ENCODE results near the gene EMX2. TPM values are rescaled to one million over a fixed set of nuclear protein-coding genes. Genes with fewer than 3 reads are reported as not detected.
"Not testable (repeated sequence)": the region's sequence is repeated elsewhere in the genome, so short reads cannot be mapped to it uniquely, and the experiment has no call there.

The EMX2 gene
- total RNA-seq, 1 donor from 2014 or later = not detected

GRCh38 chr10:117555017-117555416, 12.5 kb downstream of the EMX2 start:
- no peak for DNase-seq (ENCODE audit: extremely low read depth, low read depth, low spot score)

- no peak for DNase-seq (ENCODE audit: extremely low read depth, low read depth, low spot score)
These were observed 13.3 kb downstream of the EMX2 start for GRCh38 chr10:117555863-117556262.

- no peak for DNase-seq (ENCODE audit: extremely low read depth, low read depth, low spot score)
These were observed 13.8 kb downstream of the EMX2 start for GRCh38 chr10:117556356-117556755.

- DNase-seq (ENCODE audit: extremely low read depth, low read depth, low spot score) = no peak
These were observed 17.2 kb downstream of the EMX2 start for GRCh38 chr10:117559712-117560111.

DNA sequence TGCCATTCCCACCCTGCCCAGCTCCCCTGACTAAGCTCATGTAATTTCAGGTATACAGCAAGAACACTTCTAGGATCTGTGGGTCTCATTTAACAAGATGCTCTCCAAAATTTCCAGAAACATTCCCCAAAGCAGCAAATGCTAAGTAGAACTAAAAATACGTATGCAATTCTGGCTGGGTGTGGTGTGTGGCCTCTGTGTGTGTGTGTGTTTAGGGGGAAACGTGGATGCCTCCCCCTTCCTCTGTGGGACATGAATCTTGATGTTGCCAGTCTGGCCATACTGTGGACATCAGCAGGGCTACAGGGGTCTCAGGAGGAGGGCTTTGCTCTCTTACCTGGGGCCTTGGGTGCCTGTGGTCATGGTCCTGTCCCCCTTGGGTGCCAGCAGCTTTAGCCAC, 18.4 kb downstream of the EMX2 start:
- no peak for DNase-seq (ENCODE audit: extremely low read depth, low read depth, low spot score)

DNA sequence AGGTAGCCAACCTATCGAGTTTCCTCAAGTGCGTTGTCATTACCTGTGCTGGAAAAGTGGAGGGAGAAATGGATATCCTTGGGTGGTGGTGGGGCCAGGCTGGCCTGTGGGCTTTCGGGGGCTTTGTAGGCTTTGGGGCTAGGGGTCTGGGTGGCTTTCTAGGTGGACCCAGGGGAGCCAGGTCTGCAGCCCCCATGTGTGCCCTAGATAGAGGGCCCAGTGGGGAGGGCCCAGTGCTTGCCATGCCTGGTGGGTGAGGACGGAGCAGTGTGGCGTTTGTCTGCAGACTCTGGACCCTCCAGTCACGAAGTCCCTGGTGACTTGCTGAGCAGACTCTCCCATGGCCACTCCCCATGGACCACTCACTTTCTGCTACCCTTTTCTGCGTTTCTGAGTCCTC, 19.7 kb downstream of the EMX2 start:
- DNase-seq (ENCODE audit: extremely low read depth, low read depth, low spot score) = no peak

DNA sequence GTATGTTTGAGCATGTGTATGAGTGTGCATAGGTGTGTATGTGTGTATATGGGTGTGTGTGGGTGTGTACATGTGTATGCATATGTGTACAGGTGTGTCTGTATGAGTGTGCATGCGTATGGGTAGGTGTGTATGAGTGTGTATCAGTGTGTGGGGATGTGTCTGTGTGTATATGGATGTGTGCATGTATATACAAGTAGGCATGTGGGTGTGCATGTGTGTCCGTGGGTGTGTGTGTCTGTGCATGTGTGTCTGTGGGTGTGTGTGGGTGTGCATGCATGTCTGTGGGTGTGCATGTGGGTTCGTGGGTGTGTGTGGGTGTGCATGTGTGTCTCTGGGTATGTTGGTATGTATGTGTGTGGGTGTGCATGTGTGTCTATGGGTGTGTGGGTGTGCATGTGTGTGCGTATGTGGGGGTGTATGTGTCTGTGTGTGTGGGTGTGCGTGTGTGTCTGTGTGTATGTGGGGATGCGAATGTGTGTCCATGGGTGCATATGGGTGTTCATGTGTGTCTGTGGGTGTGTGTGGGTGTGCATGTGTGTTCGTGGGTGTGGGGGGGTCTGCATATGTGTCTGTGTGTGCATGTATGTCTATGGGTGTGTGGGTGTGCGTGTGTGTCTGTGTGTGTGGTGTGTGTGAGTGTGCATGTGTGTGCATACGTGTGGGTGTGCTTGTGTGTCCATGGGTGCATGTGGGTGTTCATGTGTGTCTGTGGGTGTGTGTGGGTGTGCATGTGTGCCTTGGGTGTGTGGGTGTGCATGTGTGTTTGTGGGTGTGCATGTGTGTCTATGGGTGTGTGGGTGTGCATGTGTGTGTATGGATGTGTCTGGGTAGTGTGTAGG, 20.6 kb downstream of the EMX2 start:
- no peak for DNase-seq (ENCODE audit: extremely low read depth, low read depth, low spot score)

GRCh38 chr10:117563780-117564179, 21.2 kb downstream of the EMX2 start:
- no peak for DNase-seq (ENCODE audit: extremely low read depth, low read depth, low spot score)

DNA sequence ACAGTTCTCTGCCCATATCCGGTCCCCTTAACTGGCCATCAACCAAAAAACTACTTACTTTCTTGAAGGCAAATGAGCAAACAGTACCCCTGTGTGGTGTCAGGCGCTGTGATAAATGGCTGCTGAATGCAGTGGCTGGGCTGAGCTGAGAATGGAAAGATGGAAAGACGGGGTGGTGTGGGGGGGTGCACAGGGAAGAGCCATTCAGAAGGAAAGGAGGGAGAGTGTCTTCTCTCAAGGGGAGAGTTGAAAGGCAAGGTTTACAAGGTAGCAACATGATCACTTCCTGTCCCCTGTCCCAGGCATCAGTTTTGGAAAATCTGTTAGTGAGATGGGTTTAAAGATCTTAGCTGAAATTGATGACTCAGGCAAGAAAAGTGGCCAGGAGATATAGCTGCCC, 22.5 kb downstream of the EMX2 start:
- DNase-seq (ENCODE audit: extremely low read depth, low read depth, low spot score) = no peak

DNA sequence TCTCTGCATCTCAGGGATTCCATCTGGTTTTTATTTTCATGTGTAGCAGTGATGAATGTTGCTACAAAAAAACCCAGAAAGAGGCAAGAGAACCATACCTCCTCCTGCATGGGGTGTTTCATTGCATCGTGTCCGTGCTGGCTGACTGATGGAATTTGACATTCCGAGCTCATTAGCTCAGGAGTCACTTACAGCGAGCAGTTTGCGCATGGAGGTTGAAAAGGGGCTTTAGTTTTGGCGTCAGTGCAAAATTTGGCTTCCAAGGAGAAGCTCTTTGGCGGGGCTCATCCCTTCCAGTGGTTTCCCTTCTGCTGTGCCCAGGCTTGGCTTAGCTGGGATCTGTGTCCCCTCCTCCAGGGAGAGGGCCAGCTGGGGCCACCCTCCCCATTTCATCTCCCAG, 25.8 kb downstream of the EMX2 start:
- no peak for DNase-seq (ENCODE audit: extremely low read depth, low read depth, low spot score)

DNA sequence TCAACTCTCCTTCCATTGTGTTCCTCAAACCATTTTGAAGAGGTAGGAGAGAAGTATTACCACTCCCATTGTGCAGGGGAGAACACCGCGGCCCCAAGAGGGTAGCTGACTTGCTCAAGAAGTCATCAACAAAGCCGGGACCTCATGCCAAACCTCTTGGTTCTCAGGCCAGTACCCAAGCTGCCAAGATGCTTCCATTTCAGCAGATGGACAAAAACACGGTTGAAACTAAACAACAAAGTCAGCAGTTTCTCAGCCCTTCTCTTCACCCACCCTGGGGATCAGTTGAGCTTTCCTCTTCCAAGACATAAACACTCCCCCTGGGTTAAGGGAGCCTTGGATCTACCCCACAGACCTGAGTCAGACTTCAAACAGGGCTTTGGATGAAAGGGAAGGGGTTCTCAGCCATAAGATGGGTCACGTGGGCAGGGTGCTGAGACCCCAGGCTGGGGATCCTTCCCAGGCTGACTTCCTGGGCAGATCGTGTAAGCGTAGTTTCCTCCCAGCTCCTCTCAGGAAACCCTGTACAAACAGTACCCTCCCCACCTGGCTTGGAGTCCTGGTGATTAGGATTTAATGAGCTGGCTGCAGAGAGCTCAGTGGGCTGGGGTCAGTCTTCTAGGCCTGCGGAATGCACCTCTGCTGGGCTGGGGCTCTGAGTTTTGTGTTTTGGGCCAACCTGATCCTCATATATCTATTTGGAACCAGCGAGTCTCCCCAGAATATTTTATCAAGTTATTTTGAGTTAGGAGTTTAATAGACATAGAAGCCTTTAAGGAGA, 27.3 kb downstream of the EMX2 start:
- no peak for DNase-seq (ENCODE audit: extremely low read depth, low read depth, low spot score)

DNA sequence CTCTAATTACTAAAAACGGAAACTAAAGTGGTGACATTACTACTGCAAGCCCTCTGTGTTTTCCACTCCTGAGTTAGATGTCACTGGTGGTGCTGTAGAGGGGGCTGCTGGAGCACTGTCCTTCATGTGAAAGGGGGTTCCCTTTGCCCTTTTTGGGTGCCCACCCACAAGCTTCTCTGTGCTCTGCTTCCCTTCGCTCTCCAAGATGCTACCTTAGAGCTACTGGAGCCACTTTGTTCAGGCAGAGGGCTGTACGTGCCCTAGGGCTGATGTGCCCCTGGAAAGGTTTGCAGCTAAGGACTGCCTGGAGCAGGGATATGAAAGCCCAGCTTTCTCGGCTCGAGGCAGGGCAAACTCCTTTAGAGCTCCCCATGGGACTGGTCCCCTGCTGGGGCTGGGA, 28.3 kb downstream of the EMX2 start:
- DNase-seq (ENCODE audit: extremely low read depth, low read depth, low spot score) = no peak

DNA sequence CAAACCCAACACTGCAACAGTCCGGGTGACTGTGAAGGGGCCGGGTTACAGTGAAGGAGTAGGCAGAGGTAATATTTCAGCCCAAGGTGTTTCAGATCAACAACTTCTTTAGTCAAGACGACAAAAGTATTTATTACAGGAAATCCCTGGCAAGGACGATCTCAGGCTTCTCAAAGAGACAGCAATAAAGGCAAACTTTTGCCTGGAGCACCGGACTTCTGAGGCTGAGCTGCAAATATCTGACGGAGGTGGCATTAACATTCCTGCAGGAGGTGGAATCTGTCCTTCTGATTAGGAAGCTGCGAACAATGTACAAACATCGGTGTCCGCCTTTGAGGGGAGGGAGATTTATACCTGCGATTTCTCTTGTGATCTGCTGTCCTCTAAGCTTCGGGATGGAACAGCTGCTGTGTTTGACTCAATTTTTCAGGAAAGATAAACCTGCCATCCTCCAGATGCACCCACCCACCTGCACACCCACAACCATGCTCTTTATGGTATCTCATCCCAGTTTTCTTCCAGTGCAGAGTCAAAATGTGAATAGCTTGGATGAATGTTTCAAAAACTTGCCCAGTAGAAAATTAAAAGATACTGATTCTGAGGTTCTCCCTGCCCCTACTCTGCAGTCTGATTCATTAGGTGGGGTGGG, 32.1 kb downstream of the EMX2 start:
- DNase-seq (ENCODE audit: extremely low read depth, low read depth, low spot score) = no peak

- DNase-seq (ENCODE audit: extremely low read depth, low read depth, low spot score) = no peak
These were observed 35.9 kb downstream of the EMX2 start for GRCh38 chr10:117578490-117578889.

- DNase-seq (ENCODE audit: extremely low read depth, low read depth, low spot score) = no peak
These were observed 36.5 kb downstream of the EMX2 start for GRCh38 chr10:117578999-117579590.

DNA sequence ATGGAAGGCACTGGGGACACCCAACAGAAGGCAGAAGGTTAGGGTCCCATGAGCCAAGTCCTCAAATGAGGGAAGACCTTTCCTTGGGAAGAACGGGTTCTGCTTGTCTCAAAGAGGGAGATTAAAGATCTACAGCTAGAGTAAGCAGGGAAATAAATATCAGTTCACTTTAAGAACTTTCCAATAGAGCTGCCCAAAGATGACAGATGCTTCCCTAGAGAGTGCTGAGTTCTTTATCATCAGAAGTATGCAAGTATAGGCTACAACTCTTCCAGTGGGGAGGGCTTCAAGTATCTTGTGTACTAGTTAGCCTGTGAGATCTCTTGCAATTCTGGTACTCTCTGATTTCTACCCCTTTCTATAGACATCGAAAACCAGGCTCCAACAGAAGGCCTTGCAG, 39.4 kb downstream of the EMX2 start:
- DNase-seq (ENCODE audit: extremely low read depth, low read depth, low spot score) = no peak

DNA sequence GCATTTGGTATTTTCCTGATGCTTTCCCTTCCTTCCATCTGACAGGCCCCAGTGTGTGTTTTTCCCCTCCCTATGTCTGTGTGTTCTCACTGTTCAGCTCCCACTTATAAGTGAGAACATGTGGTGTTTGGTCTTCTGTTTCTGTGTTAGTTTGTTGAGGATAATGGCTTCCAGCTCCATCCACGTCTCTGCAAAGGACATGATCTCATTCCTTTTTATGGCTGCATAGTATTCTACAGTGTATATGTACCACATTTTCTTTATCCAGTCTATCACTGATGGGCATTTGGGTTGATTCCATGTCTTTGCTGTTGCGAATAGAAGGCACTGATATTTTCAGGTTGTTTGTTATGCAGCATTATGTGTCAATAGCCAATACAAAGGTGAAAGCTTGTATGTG, 42.3 kb downstream of the EMX2 start:
- not testable (repeated sequence) for DNase-seq (ENCODE audit: extremely low read depth, low read depth, low spot score)

DNA sequence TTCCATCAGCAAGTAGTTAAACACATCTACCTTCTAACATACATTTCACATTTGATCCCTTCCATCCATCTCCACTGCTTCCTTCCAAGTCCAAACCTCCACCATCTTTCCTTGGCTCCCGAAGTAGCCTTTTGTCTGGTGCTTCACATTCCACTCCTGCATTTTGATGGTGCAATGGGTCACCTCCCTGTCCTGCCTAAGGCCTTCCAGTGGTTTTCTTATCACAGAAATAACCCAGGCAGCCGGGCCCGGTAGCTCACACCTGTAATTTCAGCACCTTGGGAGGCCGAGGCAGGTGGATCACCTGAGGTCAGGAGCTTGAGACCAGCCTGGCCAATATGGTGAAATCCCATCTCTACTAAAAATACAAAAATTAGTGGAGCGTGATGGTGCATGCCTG, 44.5 kb downstream of the EMX2 start:
- no peak for DNase-seq (ENCODE audit: extremely low read depth, low read depth, low spot score)

DNA sequence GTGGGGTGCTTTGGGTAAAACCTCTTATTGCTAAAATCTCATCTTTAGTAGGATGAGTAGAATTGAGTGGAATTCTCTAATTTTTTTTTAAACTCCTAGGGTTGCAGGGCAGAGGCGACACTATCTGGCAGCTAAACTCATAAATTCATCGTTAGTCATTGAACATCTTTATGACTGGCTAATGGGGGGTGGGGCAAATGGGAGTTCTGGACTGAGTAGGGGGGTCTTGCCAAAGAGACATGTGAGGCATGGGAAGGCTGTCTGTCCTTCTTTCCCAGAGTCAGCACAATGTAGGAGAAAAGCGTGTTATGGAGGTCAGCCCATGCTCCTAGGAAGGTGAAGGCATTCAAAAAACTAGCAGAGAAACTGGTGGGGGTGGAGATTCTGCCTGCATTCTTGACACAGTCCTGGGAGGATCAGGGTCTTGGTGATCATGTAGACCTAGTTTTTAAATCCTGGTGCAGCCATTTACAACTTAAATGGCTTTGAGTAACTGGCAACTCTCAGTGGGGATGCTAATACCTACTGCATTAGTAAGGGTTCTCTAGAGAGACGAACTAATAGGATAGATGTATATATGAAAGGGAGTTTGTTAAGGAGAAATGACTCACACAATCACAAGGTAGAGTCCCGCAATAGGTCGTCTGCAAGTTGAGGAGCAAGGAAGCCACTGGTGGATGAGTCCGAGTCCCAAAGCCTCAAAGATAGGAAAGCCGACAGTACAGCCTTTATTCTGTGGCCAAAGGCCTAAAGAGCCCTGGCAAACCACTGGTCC, 47.7 kb downstream of the EMX2 start:
- no peak for DNase-seq (ENCODE audit: extremely low read depth, low read depth, low spot score)

DNA sequence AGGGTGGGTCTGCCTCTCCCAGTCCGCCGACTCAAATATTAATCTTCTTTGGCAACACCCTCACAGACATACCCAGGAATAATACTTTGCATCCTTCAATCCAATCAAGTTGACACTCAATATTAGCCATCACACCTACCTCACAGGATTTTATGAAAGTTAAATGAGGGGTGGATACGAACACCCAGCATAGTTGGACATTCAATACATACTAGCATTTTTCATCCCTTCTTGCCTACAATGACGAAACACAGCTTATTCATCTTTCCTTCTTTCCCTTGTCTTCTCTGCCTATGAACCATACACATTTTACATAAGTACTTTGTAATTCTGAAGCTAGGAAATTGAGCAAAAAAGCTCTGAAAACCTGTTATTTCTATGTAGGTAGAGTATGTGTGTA, 48.5 kb downstream of the EMX2 start:
- DNase-seq (ENCODE audit: extremely low read depth, low read depth, low spot score) = no peak

DNA sequence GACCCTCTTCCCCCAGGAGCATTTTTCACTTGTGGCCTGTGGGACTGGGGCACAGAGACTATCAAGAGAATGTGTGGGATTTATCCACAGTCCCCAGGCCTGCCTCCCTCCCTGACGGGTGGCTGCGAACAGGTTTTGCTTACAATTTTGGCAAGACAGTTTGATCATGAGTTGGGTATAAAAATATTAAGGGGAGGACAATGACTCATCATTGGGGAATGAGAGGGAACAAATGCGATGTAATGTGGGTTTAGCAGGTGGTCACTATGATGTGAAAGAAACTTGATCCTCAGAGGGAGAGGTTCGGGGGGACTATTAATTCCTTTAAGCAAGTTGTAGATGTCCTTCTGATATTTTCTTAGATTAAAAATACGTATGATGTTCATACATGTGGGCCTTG, 52.2 kb downstream of the EMX2 start:
- no peak for DNase-seq (ENCODE audit: extremely low read depth, low read depth, low spot score)

All from glomerular endothelial cell (primary cell).